HepG2 (cell line): ENCODE measurements around the gene GALNT5. TPM values are rescaled to one million over a fixed set of nuclear protein-coding genes. Genes with fewer than 3 reads are reported as not detected.

Source experiments
- ATAC-seq: fragments of 200-7000 bp; cut with Tn5 transposase; 3 replicates; pipeline ENCODE4 v1.9.1; 2020; ENCODE audit warnings: mild to moderate bottlenecking, moderate library complexity
- BruUV-seq: library from RNA; stranded (reverse); fragments of 400-500 nt; replicated peaks from 2 replicates; lab custom pipeline; 2021; lab: Mats Ljungman, UMichigan
- CTCF ChIA-PET: fragments of 300-600 bp; formaldehyde crosslinking; extraction: SDS; loops from one replicate; lab custom pipeline; 2021; ENCODE audit warnings: low total read pairs, inconsistent platforms, low intra/inter-chr PET ratio; lab: Yijun Ruan, JAX
- POLR2A ChIA-PET: fragments of 350-600 bp; sonication (Branson Sonifier 250); formaldehyde crosslinking; loops from one replicate; lab custom pipeline; 2020; ENCODE audit warnings: antibody characterized with exemption, inconsistent platforms; lab: Yijun Ruan, JAX
- DNase-seq: peaks from one replicate; pipeline ENCODE4 v3.0.0-alpha.2; 2015; ENCODE audit warnings: low spot score
- FAIRE-seq: peaks from 3 replicates; lab custom pipeline; 2011; peaks lifted over from hg19 to GRCh38; lab: Jason Lieb, UNC
- H2AFZ ChIP-seq: one replicate; pipeline ENCODE4 v1.6.1; 2011; ENCODE audit warnings: low read length, inconsistent platforms
- H3K27ac ChIP-seq: fragments of 300-600 bp; 3 replicates; pipeline ENCODE4 v1.8.0; 2011; ENCODE audit warnings: mixed run types, mild to moderate bottlenecking, mixed read lengths, low read length, inconsistent platforms; ENCODE audit not compliant: insufficient read depth; ENCODE audit errors: extremely low read length
- H3K27me3 ChIP-seq, 2 experiments: fragments of 200-600 bp in 1 of 2; 2 replicates in 1 of 2; 3 replicates in 1 of 2; pipeline versions ENCODE4 v1.6.0 to v1.8.0; 2011; ENCODE audit warnings: low read length in 2 of 2, mild to moderate bottlenecking in 2 of 2, moderate library complexity in 2 of 2, inconsistent platforms in 1 of 2; ENCODE audit not compliant: insufficient read depth in 2 of 2, control insufficient read depth in 1 of 2
- H3K36me3 ChIP-seq, 2 experiments: fragments of 200-600 bp in 1 of 2; replicated peaks in 1 of 2; 2 replicates in 1 of 2; 3 replicates in 1 of 2; pipeline versions ENCODE4 v1.5.1 to v1.8.0; 2011; ENCODE audit warnings: low read length in 2 of 2, inconsistent platforms in 1 of 2; ENCODE audit not compliant: insufficient read depth in 2 of 2, control insufficient read depth in 1 of 2
- H3K4me1 ChIP-seq: 2 replicates; pipeline ENCODE4 v1.5.1; 2012; ENCODE audit warnings: low read length, inconsistent platforms; ENCODE audit not compliant: insufficient read depth
- H3K4me2 ChIP-seq: 2 replicates; pipeline ENCODE4 v1.6.0; 2011; ENCODE audit warnings: low read depth, low read length, inconsistent platforms
- H3K4me3 ChIP-seq, 3 experiments: fragments of 200-600 bp in 1 of 3; sonication (generic), shearing (Covaris generic) in 1 of 3; replicated peaks in 1 of 3; 2 replicates each; pipeline ENCODE4 v1.5.1; 2011 to 2016; ENCODE audit warnings: low read length in 3 of 3, inconsistent platforms in 2 of 3, low read depth in 2 of 3, mild to moderate bottlenecking in 2 of 3, control low read depth in 1 of 3, mixed read lengths in 1 of 3; ENCODE audit not compliant: insufficient read depth in 1 of 3
- H3K79me2 ChIP-seq: one replicate; pipeline ENCODE4 v1.6.1; 2011; ENCODE audit warnings: low read length, inconsistent platforms; ENCODE audit not compliant: insufficient read depth
- H3K9ac ChIP-seq: 2 replicates; pipeline ENCODE4 v1.6.0; 2011; ENCODE audit warnings: mild to moderate bottlenecking, low read depth, low read length, inconsistent platforms; ENCODE audit not compliant: insufficient read depth
- H3K9me3 ChIP-seq: 2 replicates; pipeline ENCODE4 v1.5.1; 2012; ENCODE audit warnings: mild to moderate bottlenecking, low read length
- H4K20me1 ChIP-seq: 2 replicates; pipeline ENCODE4 v1.6.0; 2011; ENCODE audit warnings: inconsistent platforms, mild to moderate bottlenecking, low read length, moderate library complexity; ENCODE audit not compliant: insufficient read depth
- BRF2 ChIP-seq: sonication (generic); formaldehyde crosslinking; IDR thresholded peaks from 2 replicates; pipeline ENCODE4 v1.8.1; 2022; ENCODE audit warnings: mild to moderate bottlenecking, missing genetic modification reagents
- PRDM10 ChIP-seq: sonication (generic); formaldehyde crosslinking; IDR thresholded peaks from 2 replicates; pipeline ENCODE4 v1.4.0; 2020; ENCODE audit warnings: low read depth, missing genetic modification reagents
- ZNF205 ChIP-seq: IDR thresholded peaks from 2 replicates; pipeline ENCODE4 v1.6.1; 2018; ENCODE audit warnings: missing biosample characterization, missing genetic modification reagents
- WGBS: methylation state at CpG from one replicate; pipeline ENCODE4 v1.1.6; 2017; ENCODE audit warnings: low lambda C conversion rate; 5-methylcytosine and 5-hydroxymethylcytosine counted together
- in situ Hi-C: cut with HindIII; loops from 2 replicates; pipeline ENCODE4 v1.10.0; 2017; ENCODE audit warnings: low pct_unique_long_range_greater_than_20kb; ENCODE audit not compliant: extremely low pct_ligation_motif_present
- intact Hi-C: fragments of 100-400 bp; cut with micrococcal nuclease; formaldehyde crosslinking; loops from one replicate; pipeline ENCODE4 v1.10.0; 2022; ENCODE audit not compliant: unreplicated experiment
- polyA plus RNA-seq, 8 experiments: library from polyadenylated mRNA; depleted of rRNA in 3 of 8; stranded (reverse) in 7 of 8; unstranded in 1 of 8; fragments of >200 nt; fragmentation: Illumina TruSeq in 4 of 8; extraction: Trizol in 4 of 8; gene quantifications; 2 replicates each; pipeline versions ENCODE4 v1.2.1 to v1.2.3, GENCODE V29; 2011 to 2016; ENCODE audit warnings: low read depth in 4 of 8, missing spikeins in 1 of 8, mixed read lengths in 1 of 8; ENCODE audit not compliant: insufficient read depth in 1 of 8
- total RNA-seq, 5 experiments: library from RNA; depleted of rRNA; stranded (reverse); fragments of >200 nt; fragmentation: Illumina TruSeq; extraction: Trizol; gene quantifications; 2 replicates each; pipeline ENCODE4 v1.2.3, GENCODE V29; 2016; ENCODE audit warnings: low read depth in 1 of 5
- TF ChIP-seq, protein P1 (sequence below): sonication (generic); formaldehyde crosslinking; IDR thresholded peaks from 2 replicates; pipeline ENCODE4 v1.4.0; 2020; ENCODE audit warnings: missing genetic modification reagents
- TF ChIP-seq, protein P2 (sequence below): sonication (generic); formaldehyde crosslinking; IDR thresholded peaks from 2 replicates; pipeline ENCODE4 v1.5.0; 2020; ENCODE audit warnings: mild to moderate bottlenecking, missing genetic modification reagents, borderline replicate concordance

Gene GALNT5
- total and polyA plus RNA-seq, 2 of the 13 experiments (the other 11 are each of a cell fraction or from before 2014, with no cell fraction given): not detected

GRCh38 chr2:157359628-157360027, 102.1 kb downstream of the GALNT5 start:
- CTCF ChIA-PET: no interaction called here
- TF ChIP-seq PRDM10 (CRISPR knock-in tag) (no peak), BRF2 (CRISPR knock-in tag) (no peak), ZNF205 (CRISPR knock-in tag) (no peak)
- TF ChIP-seq, protein P1, sequence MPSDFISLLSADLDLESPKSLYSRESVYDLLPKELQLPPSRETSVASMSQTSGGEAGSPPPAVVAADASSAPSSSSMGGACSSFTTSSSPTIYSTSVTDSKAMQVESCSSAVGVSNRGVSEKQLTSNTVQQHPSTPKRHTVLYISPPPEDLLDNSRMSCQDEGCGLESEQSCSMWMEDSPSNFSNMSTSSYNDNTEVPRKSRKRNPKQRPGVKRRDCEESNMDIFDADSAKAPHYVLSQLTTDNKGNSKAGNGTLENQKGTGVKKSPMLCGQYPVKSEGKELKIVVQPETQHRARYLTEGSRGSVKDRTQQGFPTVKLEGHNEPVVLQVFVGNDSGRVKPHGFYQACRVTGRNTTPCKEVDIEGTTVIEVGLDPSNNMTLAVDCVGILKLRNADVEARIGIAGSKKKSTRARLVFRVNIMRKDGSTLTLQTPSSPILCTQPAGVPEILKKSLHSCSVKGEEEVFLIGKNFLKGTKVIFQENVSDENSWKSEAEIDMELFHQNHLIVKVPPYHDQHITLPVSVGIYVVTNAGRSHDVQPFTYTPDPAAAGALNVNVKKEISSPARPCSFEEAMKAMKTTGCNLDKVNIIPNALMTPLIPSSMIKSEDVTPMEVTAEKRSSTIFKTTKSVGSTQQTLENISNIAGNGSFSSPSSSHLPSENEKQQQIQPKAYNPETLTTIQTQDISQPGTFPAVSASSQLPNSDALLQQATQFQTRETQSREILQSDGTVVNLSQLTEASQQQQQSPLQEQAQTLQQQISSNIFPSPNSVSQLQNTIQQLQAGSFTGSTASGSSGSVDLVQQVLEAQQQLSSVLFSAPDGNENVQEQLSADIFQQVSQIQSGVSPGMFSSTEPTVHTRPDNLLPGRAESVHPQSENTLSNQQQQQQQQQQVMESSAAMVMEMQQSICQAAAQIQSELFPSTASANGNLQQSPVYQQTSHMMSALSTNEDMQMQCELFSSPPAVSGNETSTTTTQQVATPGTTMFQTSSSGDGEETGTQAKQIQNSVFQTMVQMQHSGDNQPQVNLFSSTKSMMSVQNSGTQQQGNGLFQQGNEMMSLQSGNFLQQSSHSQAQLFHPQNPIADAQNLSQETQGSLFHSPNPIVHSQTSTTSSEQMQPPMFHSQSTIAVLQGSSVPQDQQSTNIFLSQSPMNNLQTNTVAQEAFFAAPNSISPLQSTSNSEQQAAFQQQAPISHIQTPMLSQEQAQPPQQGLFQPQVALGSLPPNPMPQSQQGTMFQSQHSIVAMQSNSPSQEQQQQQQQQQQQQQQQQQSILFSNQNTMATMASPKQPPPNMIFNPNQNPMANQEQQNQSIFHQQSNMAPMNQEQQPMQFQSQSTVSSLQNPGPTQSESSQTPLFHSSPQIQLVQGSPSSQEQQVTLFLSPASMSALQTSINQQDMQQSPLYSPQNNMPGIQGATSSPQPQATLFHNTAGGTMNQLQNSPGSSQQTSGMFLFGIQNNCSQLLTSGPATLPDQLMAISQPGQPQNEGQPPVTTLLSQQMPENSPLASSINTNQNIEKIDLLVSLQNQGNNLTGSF (CRISPR knock-in tag): no peak
- TF ChIP-seq, protein P2, sequence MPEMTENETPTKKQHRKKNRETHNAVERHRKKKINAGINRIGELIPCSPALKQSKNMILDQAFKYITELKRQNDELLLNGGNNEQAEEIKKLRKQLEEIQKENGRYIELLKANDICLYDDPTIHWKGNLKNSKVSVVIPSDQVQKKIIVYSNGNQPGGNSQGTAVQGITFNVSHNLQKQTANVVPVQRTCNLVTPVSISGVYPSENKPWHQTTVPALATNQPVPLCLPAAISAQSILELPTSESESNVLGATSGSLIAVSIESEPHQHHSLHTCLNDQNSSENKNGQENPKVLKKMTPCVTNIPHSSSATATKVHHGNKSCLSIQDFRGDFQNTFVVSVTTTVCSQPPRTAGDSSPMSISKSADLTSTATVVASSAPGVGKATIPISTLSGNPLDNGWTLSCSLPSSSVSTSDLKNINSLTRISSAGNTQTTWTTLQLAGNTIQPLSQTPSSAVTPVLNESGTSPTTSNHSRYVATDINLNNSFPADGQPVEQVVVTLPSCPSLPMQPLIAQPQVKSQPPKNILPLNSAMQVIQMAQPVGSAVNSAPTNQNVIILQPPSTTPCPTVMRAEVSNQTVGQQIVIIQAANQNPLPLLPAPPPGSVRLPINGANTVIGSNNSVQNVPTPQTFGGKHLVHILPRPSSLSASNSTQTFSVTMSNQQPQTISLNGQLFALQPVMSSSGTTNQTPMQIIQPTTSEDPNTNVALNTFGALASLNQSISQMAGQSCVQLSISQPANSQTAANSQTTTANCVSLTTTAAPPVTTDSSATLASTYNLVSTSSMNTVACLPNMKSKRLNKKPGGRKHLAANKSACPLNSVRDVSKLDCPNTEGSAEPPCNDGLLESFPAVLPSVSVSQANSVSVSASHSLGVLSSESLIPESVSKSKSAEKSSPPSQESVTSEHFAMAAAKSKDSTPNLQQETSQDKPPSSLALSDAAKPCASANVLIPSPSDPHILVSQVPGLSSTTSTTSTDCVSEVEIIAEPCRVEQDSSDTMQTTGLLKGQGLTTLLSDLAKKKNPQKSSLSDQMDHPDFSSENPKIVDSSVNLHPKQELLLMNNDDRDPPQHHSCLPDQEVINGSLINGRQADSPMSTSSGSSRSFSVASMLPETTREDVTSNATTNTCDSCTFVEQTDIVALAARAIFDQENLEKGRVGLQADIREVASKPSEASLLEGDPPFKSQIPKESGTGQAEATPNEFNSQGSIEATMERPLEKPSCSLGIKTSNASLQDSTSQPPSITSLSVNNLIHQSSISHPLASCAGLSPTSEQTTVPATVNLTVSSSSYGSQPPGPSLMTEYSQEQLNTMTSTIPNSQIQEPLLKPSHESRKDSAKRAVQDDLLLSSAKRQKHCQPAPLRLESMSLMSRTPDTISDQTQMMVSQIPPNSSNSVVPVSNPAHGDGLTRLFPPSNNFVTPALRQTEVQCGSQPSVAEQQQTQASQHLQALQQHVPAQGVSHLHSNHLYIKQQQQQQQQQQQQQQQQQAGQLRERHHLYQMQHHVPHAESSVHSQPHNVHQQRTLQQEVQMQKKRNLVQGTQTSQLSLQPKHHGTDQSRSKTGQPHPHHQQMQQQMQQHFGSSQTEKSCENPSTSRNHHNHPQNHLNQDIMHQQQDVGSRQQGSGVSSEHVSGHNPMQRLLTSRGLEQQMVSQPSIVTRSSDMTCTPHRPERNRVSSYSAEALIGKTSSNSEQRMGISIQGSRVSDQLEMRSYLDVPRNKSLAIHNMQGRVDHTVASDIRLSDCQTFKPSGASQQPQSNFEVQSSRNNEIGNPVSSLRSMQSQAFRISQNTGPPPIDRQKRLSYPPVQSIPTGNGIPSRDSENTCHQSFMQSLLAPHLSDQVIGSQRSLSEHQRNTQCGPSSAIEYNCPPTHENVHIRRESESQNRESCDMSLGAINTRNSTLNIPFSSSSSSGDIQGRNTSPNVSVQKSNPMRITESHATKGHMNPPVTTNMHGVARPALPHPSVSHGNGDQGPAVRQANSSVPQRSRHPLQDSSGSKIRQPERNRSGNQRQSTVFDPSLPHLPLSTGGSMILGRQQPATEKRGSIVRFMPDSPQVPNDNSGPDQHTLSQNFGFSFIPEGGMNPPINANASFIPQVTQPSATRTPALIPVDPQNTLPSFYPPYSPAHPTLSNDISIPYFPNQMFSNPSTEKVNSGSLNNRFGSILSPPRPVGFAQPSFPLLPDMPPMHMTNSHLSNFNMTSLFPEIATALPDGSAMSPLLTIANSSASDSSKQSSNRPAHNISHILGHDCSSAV (CRISPR knock-in tag): no peak

More at GRCh38 chr2:157359628-157360027, 102.1 kb downstream of the GALNT5 start:
- Histone ChIP-seq H3K4me2 (no peak overlapping the region), H3K79me2 (no peaks in the 10 kb centered on the region), H3K4me3 (no peak overlapping the region), H3K4me1 (0 out of 2 replicates have a peak, but pooled peaks cover under 1% of the 10 kb centered on the region), H3K27ac (no peak overlapping the region), H3K9ac (no peak overlapping the region), H3K36me3 (no peaks in the 10 kb centered on the region), H3K27me3 (no peaks in the 10 kb centered on the region), H4K20me1 (no peaks in the 10 kb centered on the region), H2AFZ (no peak overlapping the region), H3K9me3 (peaks cover 28% of the 10 kb centered on the region)
- BruUV-seq: no TSS peak
- intact Hi-C loops (no loop called here), in situ Hi-C loops (no loop called here)
- no peak for ATAC-seq
- DNase-seq: no peak
- WGBS: 2% methylated on average over 2 of the region's 2 CpGs
- POLR2A ChIA-PET: no interaction called here
- FAIRE-seq: no peak
